ENCODE data around the gene USP16.

- no peak for TF ChIP-seq POLR2A (IDR thresholded peaks at IDR 0.05)
- no peak for TF ChIP-seq CTCF (IDR thresholded peaks at IDR 0.05)
Measured at GRCh38 chr21:29092102-29092959, 67.9 kb downstream of the USP16 start.

All from prostate gland (tissue), 2 donors.